Measurements from ENCODE around the gene KRTAP8-1.

KRTAP8-1 gene, protein sequence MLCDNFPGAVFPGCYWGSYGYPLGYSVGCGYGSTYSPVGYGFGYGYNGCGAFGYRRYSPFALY

DNA sequence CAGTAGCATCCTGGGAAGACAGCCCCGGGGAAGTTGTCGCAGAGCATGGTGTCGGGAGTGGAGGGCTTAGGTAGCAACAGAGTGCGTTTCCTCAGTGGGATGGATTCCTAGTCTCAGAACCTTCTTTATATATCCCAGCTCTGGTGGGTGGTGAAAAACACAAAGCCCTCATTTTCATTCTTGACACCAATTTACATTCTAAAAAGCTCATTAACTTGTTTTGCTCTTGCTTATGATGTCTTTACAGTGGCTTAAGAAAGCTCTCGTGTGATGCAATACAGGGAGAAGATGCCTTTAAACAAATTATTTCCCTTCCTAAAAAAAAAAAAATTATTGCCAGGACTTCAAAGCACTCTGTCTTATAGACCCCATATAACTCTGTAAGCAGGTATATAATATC is at the start of gene KRTAP8-1:
Gene KRTAP8-1 (minus strand): TSS at position 101 of the 400 bp plus-strand sequence. CDS start 54 bp downstream, at position 47.
- no peak for FAIRE-seq
- no peak for DNase-seq (ENCODE audit: insufficient read length, low spot score)

DNA sequence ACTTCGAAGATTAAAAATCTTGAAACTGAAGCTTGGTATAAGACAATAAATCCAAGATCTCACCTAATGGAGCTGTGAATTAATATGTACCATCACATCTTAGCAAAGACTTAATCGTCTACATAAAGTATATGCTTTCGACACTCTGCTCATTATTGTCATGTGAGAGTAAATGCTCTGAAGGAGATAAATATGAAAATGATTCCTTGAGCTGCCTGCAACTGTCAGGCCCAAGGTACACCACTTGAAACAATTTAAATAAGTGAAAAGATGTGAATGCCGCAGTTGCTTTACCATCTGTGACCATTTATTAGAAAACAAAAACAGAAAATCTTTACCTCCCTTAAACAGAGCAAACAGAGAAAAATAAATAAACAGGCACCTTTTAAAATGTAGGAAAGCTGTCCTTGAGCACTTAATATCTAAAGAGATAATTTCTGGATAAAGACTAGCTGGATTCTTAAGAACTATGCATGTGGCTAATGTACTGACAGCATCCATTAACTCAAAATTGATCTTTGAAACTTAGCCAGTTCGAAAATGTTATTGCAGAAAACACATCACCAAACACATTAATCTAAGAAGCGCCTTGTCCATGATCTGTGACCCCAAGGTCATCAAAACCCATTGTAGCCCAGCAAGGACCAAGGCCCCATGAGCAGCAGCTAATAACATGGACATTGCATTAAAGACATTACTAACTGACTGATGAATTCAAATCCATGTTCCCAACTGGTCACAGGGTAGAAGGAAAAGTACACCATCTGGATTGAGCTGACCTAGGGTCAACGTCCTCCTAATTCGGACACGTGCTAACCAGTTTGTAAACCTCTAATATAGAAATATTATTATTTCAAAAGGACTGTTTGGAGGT is 34.8 kb upstream of the KRTAP8-1 start:
- FAIRE-seq = no peak
- DNase-seq (ENCODE audit: insufficient read length, low spot score) = no peak

DNA sequence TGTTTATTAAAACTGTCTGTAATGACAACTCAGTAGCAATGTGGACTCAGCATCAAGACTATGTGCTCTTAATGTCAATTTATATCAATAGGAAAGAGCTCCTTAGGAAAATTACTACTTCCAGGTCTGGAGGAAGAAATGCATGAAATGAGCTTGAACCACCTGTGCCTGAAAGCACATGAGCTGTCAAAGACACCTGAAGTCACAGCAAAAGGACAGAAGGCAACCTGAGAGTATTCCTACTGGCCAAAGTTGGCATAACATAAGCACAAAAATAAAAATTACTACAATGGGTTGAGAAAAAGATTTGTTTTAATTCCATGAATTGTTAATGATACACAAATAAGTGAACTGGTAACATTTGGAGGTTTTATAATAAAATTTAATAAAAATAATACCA is 29.9 kb upstream of the KRTAP8-1 start:
- no peak for DNase-seq (ENCODE audit: insufficient read length, low spot score)
- FAIRE-seq = no peak

DNA sequence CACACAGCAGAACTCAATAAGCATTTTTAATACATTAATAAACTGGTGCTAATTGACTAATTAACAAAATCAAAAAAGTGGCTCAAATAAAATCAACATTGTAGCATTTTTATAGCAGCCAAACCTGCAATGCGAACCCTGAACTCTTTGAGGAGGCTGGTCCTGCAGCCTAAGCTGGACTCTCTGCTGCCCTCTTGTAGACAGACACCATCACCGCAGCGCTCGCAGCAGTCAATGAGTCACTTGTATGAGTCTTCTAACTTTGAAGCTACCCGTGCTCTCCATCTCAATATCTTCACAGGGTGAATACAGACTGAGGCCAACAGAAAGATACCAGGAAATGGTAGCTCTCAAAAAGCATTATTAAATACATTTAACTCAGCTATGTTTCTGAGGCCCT is 26.2 kb upstream of the KRTAP8-1 start:
- no peak for FAIRE-seq
- no peak for DNase-seq (ENCODE audit: insufficient read length, low spot score)

DNA sequence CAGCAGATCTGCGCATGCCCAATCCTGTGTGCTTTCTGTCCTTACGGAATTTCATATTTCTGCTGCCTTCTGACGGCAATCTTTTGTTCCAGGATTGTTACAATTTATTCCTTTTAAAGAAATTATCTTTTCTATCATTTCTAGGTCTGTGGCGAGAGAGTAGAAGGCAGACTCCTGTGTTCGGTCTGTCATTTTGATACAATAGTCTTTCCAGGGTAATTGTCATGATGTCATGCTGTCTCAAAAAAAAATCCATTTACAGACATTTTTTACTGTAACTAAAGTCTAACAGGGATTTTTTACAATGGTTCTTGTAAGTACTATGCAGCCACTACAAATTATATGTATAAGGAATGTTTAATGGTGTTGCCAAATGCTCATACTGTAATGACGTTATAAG is 25.5 kb upstream of the KRTAP8-1 start:
- FAIRE-seq (no peak), DNase-seq (ENCODE audit: insufficient read length, low spot score) (no peak)

DNA sequence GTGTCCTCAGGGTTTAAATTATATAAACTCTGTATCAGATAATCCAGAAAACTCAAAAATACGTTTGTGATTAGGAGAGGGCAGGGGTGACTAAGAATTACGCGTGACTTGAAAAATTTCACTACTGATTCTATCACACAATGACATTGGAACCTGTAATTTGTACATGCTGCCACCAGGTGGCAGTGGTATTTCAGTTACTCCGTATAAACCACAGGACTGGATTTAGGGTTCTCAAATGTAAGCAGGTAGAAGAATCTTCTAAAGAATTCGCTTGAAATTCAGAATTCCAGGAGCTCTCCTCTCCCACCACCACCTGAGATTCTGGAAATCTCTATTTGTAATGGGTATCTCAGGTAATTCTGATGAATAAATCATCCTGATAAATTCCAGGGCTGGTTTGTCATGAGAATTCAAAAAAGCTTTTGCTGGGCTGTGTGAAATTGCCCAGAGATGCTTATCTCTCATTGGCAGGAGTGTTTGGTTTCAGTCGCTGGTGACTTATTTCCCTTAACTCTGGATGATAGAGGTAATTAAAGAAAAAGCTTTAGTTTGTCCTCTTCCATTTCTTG is 18.2 kb upstream of the KRTAP8-1 start:
- no peak for FAIRE-seq
- DNase-seq (ENCODE audit: insufficient read length, low spot score) = no peak

DNA sequence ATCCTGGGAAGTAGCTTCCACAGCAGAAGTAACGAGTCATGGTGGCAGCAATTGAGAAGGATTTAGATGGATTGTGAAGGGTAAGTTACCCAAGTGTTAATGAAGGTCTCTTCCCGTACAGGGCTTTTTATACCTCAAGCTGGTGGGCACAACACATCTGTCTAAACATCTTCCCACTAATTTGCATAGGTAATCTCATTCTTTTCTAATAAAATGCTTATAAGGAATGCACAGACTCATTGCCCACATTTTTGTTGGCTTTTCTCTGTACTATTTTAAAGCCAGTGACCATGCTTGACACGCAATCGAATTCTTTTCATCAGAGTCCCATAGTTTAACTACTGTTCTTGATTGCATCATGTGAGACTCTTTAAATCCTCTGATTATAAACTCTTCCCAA is 16.6 kb upstream of the KRTAP8-1 start, which contains the start of gene KRTAP7-1:
Gene KRTAP7-1 (minus strand): TSS at position 101 of the 400 bp plus-strand sequence. CDS start 61 bp downstream, at position 40.
- FAIRE-seq (no peak), DNase-seq (ENCODE audit: insufficient read length, low spot score) (no peak)

DNA sequence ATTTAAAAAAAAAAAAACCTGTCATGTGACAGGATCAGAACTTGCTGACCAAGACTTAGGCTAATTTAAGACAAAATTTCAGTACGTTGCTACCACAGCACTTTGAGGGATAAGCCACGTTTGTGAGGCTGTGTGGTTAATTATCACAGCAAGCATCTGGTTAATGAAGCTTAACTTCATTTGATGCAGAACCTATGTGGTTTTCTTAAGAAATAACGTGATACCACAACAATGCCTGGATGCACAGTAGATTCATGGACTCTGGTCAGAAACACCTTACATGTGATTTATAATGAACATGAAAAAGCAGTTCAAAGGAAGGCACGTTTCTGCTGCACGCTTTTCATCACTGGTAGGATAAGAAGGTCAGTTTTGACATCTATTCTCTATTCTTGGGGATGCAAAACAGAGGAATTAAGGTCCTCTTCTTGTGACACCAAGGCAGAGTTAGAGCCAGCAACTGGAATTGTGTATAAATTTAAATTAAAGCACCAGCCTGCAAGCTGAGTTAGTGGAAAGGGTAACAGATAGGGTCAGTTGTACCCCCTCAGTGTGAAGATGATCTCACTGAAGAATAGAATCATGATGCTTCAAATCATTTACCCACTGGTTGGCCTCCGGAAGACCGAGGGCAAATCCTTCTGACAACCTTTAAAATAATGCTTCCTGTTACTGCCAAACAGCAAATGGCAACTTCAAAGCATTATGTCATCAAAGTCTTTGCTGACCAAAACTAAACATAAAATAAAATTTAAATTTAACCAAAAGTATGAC is 6.0 kb upstream of the KRTAP8-1 start:
- DNase-seq (ENCODE audit: insufficient read length, low spot score) = no peak
- no peak for FAIRE-seq

DNA sequence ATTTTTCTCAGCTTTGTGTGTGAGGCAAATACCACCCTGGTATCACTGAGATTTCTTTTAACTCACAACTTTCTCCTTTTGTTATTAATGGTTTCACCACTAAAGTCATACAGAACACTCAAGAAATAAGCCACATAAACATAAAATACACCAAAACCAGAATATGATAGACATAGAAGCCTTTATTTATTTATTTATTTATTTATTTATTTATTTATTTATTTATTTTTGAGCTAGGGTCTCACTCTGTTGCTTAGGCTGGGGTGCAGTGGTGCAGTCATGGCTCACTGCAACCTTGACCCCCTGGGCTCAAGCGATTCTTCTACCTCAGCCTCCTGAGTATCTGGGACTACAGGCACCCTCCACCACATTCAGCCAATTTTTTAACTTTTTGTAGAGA is 12.5 kb downstream of the KRTAP8-1 start:
- DNase-seq (ENCODE audit: insufficient read length, low spot score) (no peak), FAIRE-seq (no peak)

DNA sequence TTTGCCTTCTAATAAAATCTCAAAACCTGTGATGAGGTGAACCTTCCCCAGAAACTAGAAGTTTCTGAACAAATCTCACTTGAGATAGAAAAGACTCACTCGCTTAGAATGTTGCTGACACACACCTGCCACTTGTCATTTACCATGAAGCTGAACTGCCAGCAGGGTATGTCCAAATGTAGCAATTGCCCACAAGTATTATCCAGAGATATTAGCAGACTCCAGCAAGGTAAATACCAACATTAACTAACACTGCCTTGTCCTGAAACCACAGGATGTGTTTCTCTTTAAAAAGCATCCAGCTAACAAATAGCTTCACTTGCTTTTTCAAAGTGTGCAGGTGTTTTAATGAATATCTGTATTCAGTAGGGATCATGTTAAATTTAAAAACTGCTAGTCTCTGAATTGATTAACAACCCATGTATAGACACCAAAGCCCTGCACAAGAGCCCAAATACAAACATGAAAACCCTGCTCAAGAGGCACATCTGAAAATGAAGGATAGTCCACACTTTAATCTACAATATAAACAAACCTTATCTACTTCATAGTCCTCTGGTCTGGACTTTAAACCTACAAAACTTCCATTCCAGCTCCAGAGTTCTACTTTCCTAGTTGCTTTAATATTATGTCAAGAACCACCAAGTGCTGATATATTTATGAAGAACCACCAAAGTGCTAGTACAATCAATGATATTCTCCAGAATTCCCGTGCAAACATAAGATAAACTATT is 19.3 kb downstream of the KRTAP8-1 start:
- FAIRE-seq = no peak

DNA sequence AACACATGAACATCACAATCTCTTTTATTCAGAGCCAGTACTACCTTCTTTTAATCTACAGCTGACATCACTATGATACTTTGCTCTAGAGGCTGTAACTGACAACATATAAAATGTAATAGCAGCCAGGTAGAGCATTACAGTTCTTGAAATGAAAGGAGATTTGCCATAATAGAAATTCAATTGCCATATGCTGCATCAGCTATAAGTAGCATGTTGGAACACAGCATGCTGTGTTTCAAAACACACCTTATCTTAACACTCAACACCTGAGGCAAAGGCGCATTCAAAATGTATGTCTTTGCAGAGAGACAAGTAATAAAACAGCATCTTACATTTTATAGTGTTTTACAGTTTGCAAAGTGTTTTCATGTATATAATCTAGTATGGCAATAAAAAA is 33.8 kb downstream of the KRTAP8-1 start:
- no peak for DNase-seq (ENCODE audit: insufficient read length, low spot score)
- FAIRE-seq = no peak

More for the DNA sequence above, 19.3 kb downstream of the KRTAP8-1 start:
- no peak for DNase-seq (ENCODE audit: insufficient read length, low spot score)

DNA sequence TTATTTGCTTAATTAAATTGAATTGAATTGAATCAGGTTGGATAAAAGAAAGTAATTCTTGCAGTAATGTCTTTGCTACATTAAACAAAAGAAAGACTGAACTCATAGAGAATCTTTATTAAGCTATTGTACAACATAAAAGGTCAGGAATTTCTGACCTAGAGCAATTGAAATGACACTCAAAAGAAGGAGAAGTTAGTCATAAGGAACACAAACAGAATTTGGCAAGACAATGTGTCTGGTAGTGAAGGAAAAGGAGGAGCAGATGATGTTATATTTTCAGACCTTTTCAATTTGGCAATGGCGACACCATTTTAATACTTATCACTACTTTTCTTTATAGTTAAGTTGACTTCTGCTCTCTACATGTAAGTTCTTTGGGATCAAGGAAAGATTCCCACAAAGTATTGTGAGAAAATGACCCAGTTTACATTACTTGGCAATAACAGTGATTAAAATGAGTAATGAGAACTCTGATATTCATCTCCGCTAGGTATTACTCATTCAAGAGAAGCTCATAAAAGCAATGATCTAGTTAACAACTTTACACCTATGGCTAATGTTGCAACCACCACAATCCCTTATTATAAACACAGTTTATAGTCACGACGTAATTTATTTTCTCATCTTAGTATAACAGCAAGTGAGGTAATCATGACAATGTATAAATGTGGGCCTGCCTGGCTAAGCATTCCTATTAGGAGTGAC is 43.2 kb downstream of the KRTAP8-1 start:
- FAIRE-seq (no peak), DNase-seq (ENCODE audit: insufficient read length, low spot score) (no peak)

Data from GM19239 (cell line).